KBM-7 (cell line): Measurements from ENCODE around the gene DLGAP1.
"Not testable (repeated sequence)": the region's sequence is repeated elsewhere in the genome, so short reads cannot be mapped to it uniquely, and the experiment has no call there.

Experiments used
- DNase-seq: peaks from one replicate; pipeline ENCODE4 v3.0.0-alpha.2; 2015
- in situ Hi-C: fragments of 300-500 bp; cut with MboI; formaldehyde crosslinking; loops from 2 replicates; pipeline ENCODE4 v1.14.3; 2020; ENCODE audit warnings: low sequenced_read_pairs, low pct_unique_long_range_greater_than_20kb, mixed read lengths

The DLGAP1 gene

GRCh38 chr18:3485153-3486149, 969.7 kb downstream of the DLGAP1 start:
- DNase-seq = no peak
- in situ Hi-C loops = no loop called here

GRCh38 chr18:3482258-3482657, 972.8 kb downstream of the DLGAP1 start:
- no peak for DNase-seq
- in situ Hi-C loops = no loop called here

GRCh38 chr18:3481696-3482210, 973.4 kb downstream of the DLGAP1 start:
- peak; percentile 50 for DNase-seq

GRCh38 chr18:3480827-3481573, 974.1 kb downstream of the DLGAP1 start:
- in situ Hi-C loops = no loop called here
- no peak for DNase-seq

More at GRCh38 chr18:3481696-3482210, 973.4 kb downstream of the DLGAP1 start:
- in situ Hi-C loops = no loop called here

- in situ Hi-C loops = no loop called here
- no peak for DNase-seq
Observed at GRCh38 chr18:3479978-3480509, 975.1 kb downstream of the DLGAP1 start.

- no peak for DNase-seq
- in situ Hi-C loops = no loop called here
Observed at GRCh38 chr18:3478262-3478978, 976.7 kb downstream of the DLGAP1 start.

- in situ Hi-C loops = no loop called here
- no peak for DNase-seq
Observed at GRCh38 chr18:3472681-3473544, 982.2 kb downstream of the DLGAP1 start.

- DNase-seq, in situ Hi-C loops: not testable (repeated sequence)
Observed at GRCh38 chr18:3472121-3472520, 983.0 kb downstream of the DLGAP1 start.

GRCh38 chr18:3471141-3471648, 983.9 kb downstream of the DLGAP1 start:
- in situ Hi-C loops = no loop called here

GRCh38 chr18:3468833-3469232, 986.3 kb downstream of the DLGAP1 start:
- in situ Hi-C loops = no loop called here
- DNase-seq = peak; percentile 54

More at GRCh38 chr18:3471141-3471648, 983.9 kb downstream of the DLGAP1 start:
- no peak for DNase-seq

GRCh38 chr18:3468066-3468705, 986.9 kb downstream of the DLGAP1 start:
- in situ Hi-C loops = no loop called here
- DNase-seq = no peak

GRCh38 chr18:3466872-3467271, 988.2 kb downstream of the DLGAP1 start:
- DNase-seq = no peak
- in situ Hi-C loops = no loop called here

GRCh38 chr18:3466045-3466444, 989.1 kb downstream of the DLGAP1 start:
- in situ Hi-C loops = no loop called here
- DNase-seq = peak; percentile 38

- DNase-seq = no peak
- in situ Hi-C loops = no loop called here
Observed at GRCh38 chr18:3463051-3463450, 992.1 kb downstream of the DLGAP1 start.

GRCh38 chr18:3461704-3462103, 993.4 kb downstream of the DLGAP1 start:
- in situ Hi-C loops = no loop called here
- DNase-seq = no peak

GRCh38 chr18:3460823-3461398, 994.2 kb downstream of the DLGAP1 start:
- in situ Hi-C loops = no loop called here
- DNase-seq = no peak
